ENCODE data around the gene TOP1.

The TOP1 gene

DNA sequence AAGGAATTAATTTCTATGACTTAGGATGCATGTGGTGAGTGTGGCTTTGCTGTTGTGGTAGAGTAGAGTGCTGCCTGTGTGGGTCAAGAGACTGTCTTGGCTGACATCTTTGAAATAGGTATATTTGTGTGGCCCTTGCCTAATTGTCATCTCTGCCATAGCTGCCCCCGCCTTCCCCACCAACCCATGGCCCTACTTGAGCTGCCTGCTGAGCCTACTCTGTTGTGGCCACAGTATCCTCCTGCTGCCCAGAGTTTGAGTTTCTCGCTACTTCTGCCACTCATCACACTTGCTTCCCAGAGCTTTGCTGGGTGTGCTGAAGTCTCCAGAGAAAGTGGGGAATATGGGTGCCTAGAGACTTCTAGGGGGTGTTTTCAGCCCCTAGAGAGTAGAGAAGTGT lies 116.7 kb downstream of the TOP1 start:
- no peak overlapping the region for H3K4me3 ChIP-seq (ENCODE audit: low read depth, low read length)
- no peak for DNase-seq (ENCODE audit: low read depth)
- no peak for TF ChIP-seq CTCF (IDR thresholded peaks at IDR 0.05; ENCODE audit: control insufficient read depth, extremely low read depth, insufficient read depth)

GRCh38 chr20:41145821-41146620 lies 117.4 kb downstream of the TOP1 start:
- no peak for TF ChIP-seq CTCF (IDR thresholded peaks at IDR 0.05; ENCODE audit: control insufficient read depth, extremely low read depth, insufficient read depth)
- H3K4me3 ChIP-seq (ENCODE audit: low read depth, low read length): peak overlapping the region; percentile 5; the same call in 1 of the 2 replicates
- DNase-seq (ENCODE audit: low read depth): peak; percentile 61

DNA sequence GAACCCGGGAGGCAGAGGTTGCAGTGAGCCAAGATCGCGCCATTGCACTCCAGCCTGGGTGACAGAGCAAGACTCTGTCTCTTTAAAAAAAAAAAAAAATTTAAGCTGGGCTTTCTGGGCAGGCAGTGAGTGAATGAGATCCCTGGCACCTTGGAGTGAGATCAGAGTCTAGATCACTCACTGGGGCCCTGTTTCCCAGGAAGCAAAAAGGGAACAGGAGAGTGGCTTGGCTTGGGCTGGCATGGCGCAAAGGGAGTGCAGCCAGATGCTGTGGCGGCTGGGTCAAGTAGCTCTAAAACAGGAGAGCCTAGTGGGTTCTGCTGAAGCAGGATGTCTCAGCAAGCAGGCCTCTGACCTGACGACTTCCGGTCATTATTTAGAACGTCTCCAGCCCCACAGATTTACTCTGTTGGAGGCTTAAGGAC lies 119.2 kb downstream of the TOP1 start:
- no peak for DNase-seq (ENCODE audit: low read depth)
- no peak for TF ChIP-seq CTCF (IDR thresholded peaks at IDR 0.05; ENCODE audit: control insufficient read depth, extremely low read depth, insufficient read depth)
- no peak overlapping the region for H3K4me3 ChIP-seq (ENCODE audit: low read depth, low read length)

DNA sequence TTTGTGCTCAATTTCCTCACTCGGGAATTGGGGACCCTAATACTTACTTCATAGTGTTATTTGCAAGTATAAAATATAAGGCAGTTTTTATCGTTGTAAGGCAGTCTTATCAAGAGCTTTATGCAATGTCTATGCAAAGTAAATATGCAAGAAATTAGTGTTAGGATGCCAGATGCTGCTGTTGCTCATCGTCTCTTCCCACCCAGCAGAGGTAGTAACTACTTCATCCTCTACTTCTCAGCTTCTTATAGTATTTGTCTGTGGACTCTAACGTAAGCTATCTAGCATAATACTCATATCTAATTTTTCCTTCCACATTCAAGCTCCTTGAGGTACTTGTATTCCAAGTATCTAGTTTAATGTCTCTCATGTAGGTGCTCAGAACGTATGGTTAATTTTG lies 120.3 kb downstream of the TOP1 start:
- no peak for TF ChIP-seq CTCF (IDR thresholded peaks at IDR 0.05; ENCODE audit: control insufficient read depth, extremely low read depth, insufficient read depth)
- no peak for DNase-seq (ENCODE audit: low read depth)
- no peak overlapping the region for H3K4me3 ChIP-seq (ENCODE audit: low read depth, low read length)

GRCh38 chr20:41150664-41151063 lies 122.0 kb downstream of the TOP1 start:
- no peak overlapping the region for H3K4me3 ChIP-seq (ENCODE audit: low read depth, low read length)
- TF ChIP-seq CTCF (IDR thresholded peaks at IDR 0.05; ENCODE audit: control insufficient read depth, extremely low read depth, insufficient read depth): no peak
- no peak for DNase-seq (ENCODE audit: low read depth)

DNA sequence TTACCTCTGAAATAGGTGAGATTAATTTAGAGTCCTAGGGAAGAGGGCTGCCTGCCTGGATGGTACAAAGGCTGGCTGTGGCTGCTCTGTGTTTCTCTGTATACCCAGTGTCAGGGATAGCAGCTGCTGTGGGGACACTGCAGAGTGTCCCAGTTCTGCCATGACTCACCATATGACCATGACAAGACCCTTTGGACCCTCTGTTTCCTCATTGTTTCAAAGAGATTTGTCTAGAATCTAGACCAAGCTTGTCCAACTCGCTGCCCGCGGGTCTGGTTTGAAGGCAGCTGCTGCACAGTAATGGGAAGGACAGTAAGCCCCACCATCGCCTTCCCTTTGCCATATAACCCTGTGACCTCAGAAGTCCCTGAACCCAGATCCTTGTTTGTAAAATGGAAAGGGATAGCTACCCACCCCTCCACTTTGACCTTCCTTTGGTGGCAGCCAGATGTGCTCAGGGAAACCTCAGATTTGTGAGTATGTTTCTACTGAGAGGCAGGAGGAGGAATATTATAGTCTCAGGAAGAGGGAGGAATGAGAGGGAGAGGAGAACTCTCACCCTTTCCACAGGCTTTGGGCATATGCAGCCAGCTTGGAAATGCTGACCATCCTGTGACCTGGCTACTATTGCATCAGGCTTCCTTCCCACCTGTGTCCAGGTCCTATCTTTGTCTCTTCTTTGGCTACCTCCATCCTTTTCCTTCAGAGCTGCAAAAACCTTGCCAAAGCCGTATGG lies 122.7 kb downstream of the TOP1 start:
- no peak for DNase-seq (ENCODE audit: low read depth)
- TF ChIP-seq CTCF (IDR thresholded peaks at IDR 0.05; ENCODE audit: control insufficient read depth, extremely low read depth, insufficient read depth): no peak
- no peak overlapping the region for H3K4me3 ChIP-seq (ENCODE audit: low read depth, low read length)
